Stimulated activated CD4-positive, alpha-beta T cell treated with anti-CD3 and anti-CD28 coated beads, Interleukin-15, amount 100 ng/mL, for 24 hours (primary cell): ENCODE results near the gene ARL4C.

ENCODE experiments used
- DNase-seq: peaks from one replicate; pipeline ENCODE4 v3.0.0-alpha.2; 2020

The ARL4C gene

GRCh38 chr2:234497594-234498235, 834 bp upstream of the ARL4C start:
- no peak for DNase-seq

- DNase-seq: peak; percentile 57
These were observed 636 bp downstream of the ARL4C start for GRCh38 chr2:234496055-234496834.

- DNase-seq: peak; percentile 26
These were observed 1.4 kb downstream of the ARL4C start for GRCh38 chr2:234495251-234496054.

GRCh38 chr2:234494361-234495250, 2.3 kb downstream of the ARL4C start:
- DNase-seq: peak; percentile 19

GRCh38 chr2:234493796-234494195, 3.1 kb downstream of the ARL4C start:
- no peak for DNase-seq

GRCh38 chr2:234492717-234493485, 4.0 kb downstream of the ARL4C start:
- DNase-seq: peak; percentile 21

- no peak for DNase-seq
These were observed 5.0 kb downstream of the ARL4C start for GRCh38 chr2:234491897-234492296.

- DNase-seq: no peak
These were observed 5.6 kb downstream of the ARL4C start for GRCh38 chr2:234491281-234491680.

- peak; percentile 44 for DNase-seq
These were observed 6.4 kb downstream of the ARL4C start for GRCh38 chr2:234490271-234491091.

- DNase-seq: peak; percentile 66
These were observed 7.9 kb downstream of the ARL4C start for GRCh38 chr2:234488913-234489451.

GRCh38 chr2:234488486-234488885, 8.4 kb downstream of the ARL4C start:
- no peak for DNase-seq

GRCh38 chr2:234487356-234487755, 9.5 kb downstream of the ARL4C start:
- DNase-seq: no peak

GRCh38 chr2:234483568-234484251, 13.2 kb downstream of the ARL4C start:
- peak; percentile 77 for DNase-seq

GRCh38 chr2:234481301-234481700, 15.6 kb downstream of the ARL4C start:
- no peak for DNase-seq

- DNase-seq: no peak
These were observed 16.5 kb downstream of the ARL4C start for GRCh38 chr2:234480337-234480736.

- no peak for DNase-seq
These were observed 17.4 kb downstream of the ARL4C start for GRCh38 chr2:234479465-234479864.

- DNase-seq: peak; percentile 33
These were observed 18.6 kb downstream of the ARL4C start for GRCh38 chr2:234478121-234478858.

- DNase-seq: no peak
These were observed 20.1 kb downstream of the ARL4C start for GRCh38 chr2:234476766-234477165.

GRCh38 chr2:234474654-234475053, 22.2 kb downstream of the ARL4C start:
- DNase-seq: no peak
